Panc1 (cell line): Measurements from ENCODE around the gene SEMA6A. TPM values are rescaled to one million over a fixed set of nuclear protein-coding genes. Genes with fewer than 3 reads are reported as not detected.

Experiments
- ATAC-seq: fragments of 200-7000 bp; cut with Tn5 transposase; 2 replicates; pipeline ENCODE4 v1.9.1; 2020; ENCODE audit warnings: mild to moderate bottlenecking, moderate library complexity
- BruUV-seq: library from RNA; stranded (reverse); fragments of 400-500 nt; replicated peaks from 2 replicates; lab custom pipeline; 2021; lab: Mats Ljungman, UMichigan
- CTCF ChIA-PET: fragments of 300-600 bp; sonication (Branson Sonifier 250); formaldehyde crosslinking; loops from one replicate; lab custom pipeline; 2022; ENCODE audit warnings: antibody characterized with exemption; lab: Charles Lee
- POLR2A ChIA-PET: fragments of 300-600 bp; sonication (Branson Sonifier 250); formaldehyde crosslinking; loops from one replicate; lab custom pipeline; 2022; ENCODE audit warnings: antibody characterized with exemption; lab: Charles Lee
- DNase-seq: peaks from one replicate; pipeline ENCODE4 v3.0.0-alpha.2; 2010; ENCODE audit warnings: low read depth, low spot score
- H3K27ac ChIP-seq: 2 replicates; pipeline ENCODE4 v1.5.1; 2011; ENCODE audit warnings: mild to moderate bottlenecking, low read length, inconsistent platforms
- H3K27me3 ChIP-seq: fragments of 200-500 bp; sonication (Bioruptor generic); 2 replicates; pipeline ENCODE4 v1.6.0; 2014; ENCODE audit warnings: low read length, inconsistent platforms; ENCODE audit not compliant: control insufficient read depth, insufficient read depth
- H3K36me3 ChIP-seq: fragments of 200-500 bp; sonication (Bioruptor generic); 2 replicates; pipeline ENCODE4 v1.5.1; 2014; ENCODE audit warnings: inconsistent platforms, mild to moderate bottlenecking, low read length, moderate library complexity; ENCODE audit not compliant: control insufficient read depth, insufficient read depth
- H3K4me1 ChIP-seq: 2 replicates; pipeline ENCODE4 v1.5.1; 2011; ENCODE audit warnings: inconsistent platforms, mild to moderate bottlenecking, low read length, moderate library complexity; ENCODE audit not compliant: control insufficient read depth, insufficient read depth
- H3K4me3 ChIP-seq, 2 experiments: 2 replicates each; pipeline ENCODE4 v1.5.1; 2011 to 2012; ENCODE audit warnings: low read depth in 2 of 2, low read length in 2 of 2, mild to moderate bottlenecking in 2 of 2, inconsistent platforms in 1 of 2, moderate library complexity in 1 of 2
- H3K9me3 ChIP-seq: fragments of 200-500 bp; sonication (Bioruptor generic); 2 replicates; pipeline ENCODE4 v1.5.1; 2014; ENCODE audit warnings: low read depth, mild to moderate bottlenecking, inconsistent platforms, low read length, moderate library complexity; ENCODE audit not compliant: control insufficient read depth, insufficient read depth
- CTCF ChIP-seq: fragments of 450-650 bp; IDR thresholded peaks from 2 replicates; pipeline ENCODE4 v1.5.1; 2017; ENCODE audit warnings: mild to moderate bottlenecking
- POLR2AphosphoS5 ChIP-seq: IDR thresholded peaks from 2 replicates; pipeline ENCODE4 v1.6.1; 2012; ENCODE audit warnings: mild to moderate bottlenecking, low read depth, low read length, moderate library complexity
- REST ChIP-seq, 2 experiments: IDR thresholded peaks; 2 replicates each; pipeline ENCODE4 v1.6.1; 2011 to 2012; ENCODE audit warnings: low read depth in 2 of 2, control low read depth in 1 of 2, low read length in 1 of 2, mild to moderate bottlenecking in 1 of 2, moderate library complexity in 1 of 2; ENCODE audit not compliant: insufficient read depth in 1 of 2
- SIN3A ChIP-seq: IDR thresholded peaks from 2 replicates; pipeline ENCODE4 v1.6.1; 2012; ENCODE audit warnings: low read depth, mild to moderate bottlenecking, low read length, moderate library complexity, borderline replicate concordance; ENCODE audit not compliant: insufficient read depth
- TCF7L2 ChIP-seq: IDR thresholded peaks from 2 replicates; pipeline ENCODE4 v1.6.1; 2011; ENCODE audit warnings: mild to moderate bottlenecking, low read depth, low read length, inconsistent platforms
- in situ Hi-C: cut with HindIII; loops from 2 replicates; pipeline ENCODE4 v1.10.0; 2016; ENCODE audit warnings: low sequenced_read_pairs, low pct_unique_long_range_greater_than_20kb
- intact Hi-C: fragments of 100-400 bp; cut with micrococcal nuclease; formaldehyde crosslinking; loops from one replicate; pipeline ENCODE4 v1.10.0; 2022; ENCODE audit not compliant: unreplicated experiment
- total RNA-seq: library from RNA; stranded (reverse); gene quantifications from one replicate; pipeline ENCODE4 v1.2.1, GENCODE V29; 2021; ENCODE audit not compliant: unreplicated experiment

Gene SEMA6A
- total RNA-seq, 1 experiment from 2014 or later, result 0.54 TPM

- H3K27me3 ChIP-seq, result no peaks in the 10 kb centered on the region
- in situ Hi-C loops (no loop called here), intact Hi-C loops (no loop called here)
- TF ChIP-seq SIN3A (no peak), POLR2AphosphoS5 (no peak), TCF7L2 (no peak), CTCF (no peak), REST (IDR thresholded peaks at IDR 0.05; ENCODE audit: insufficient read depth in 1 of 2, low read depth in 2 of 2, low read length in 1 of 2) (no peak)
- ATAC-seq (no peak), DNase-seq (no peak)
- ChIA-PET POLR2A (no interaction called here), CTCF (no interaction called here)
- H3K4me1 ChIP-seq, result no peaks in the 10 kb centered on the region
- H3K4me3 ChIP-seq, result no peak overlapping the region
- no peaks in the 10 kb centered on the region for H3K36me3 ChIP-seq
- no peaks in the 10 kb centered on the region for H3K9me3 ChIP-seq
- H3K27ac ChIP-seq, result no peak overlapping the region
- BruUV-seq, result no TSS peak
Measured at GRCh38 chr5:116517488-116517887, 57.1 kb downstream of the SEMA6A start.

- Histone ChIP-seq H3K27me3 (no peaks in the 10 kb centered on the region), H3K36me3 (no peaks in the 10 kb centered on the region), H3K4me3 (no peak overlapping the region), H3K4me1 (no peaks in the 10 kb centered on the region), H3K27ac (no peak overlapping the region), H3K9me3 (no peaks in the 10 kb centered on the region)
- no peak for TF ChIP-seq SIN3A
- no peak for TF ChIP-seq POLR2AphosphoS5
- CTCF ChIA-PET, result no interaction called here
- POLR2A ChIA-PET, result no interaction called here
- in situ Hi-C loops (no loop called here), intact Hi-C loops (no loop called here)
- DNase-seq, result no peak
- BruUV-seq, result no TSS peak
- no peak for ATAC-seq
Measured at GRCh38 chr5:116516021-116516420, 58.6 kb downstream of the SEMA6A start.

GRCh38 chr5:116514421-116514970 is 60.1 kb downstream of the SEMA6A start:
- no peak for ATAC-seq
- no peak for DNase-seq
- no peak for TF ChIP-seq CTCF
- TF ChIP-seq TCF7L2, result no peak
- TF ChIP-seq POLR2AphosphoS5, result no peak
- TF ChIP-seq SIN3A, result no peak
- no peak for TF ChIP-seq REST (IDR thresholded peaks at IDR 0.05; ENCODE audit: insufficient read depth in 1 of 2, low read depth in 2 of 2, low read length in 1 of 2)
- Histone ChIP-seq H3K36me3 (no peaks in the 10 kb centered on the region), H3K4me1 (no peaks in the 10 kb centered on the region), H3K27me3 (no peaks in the 10 kb centered on the region), H3K27ac (no peak overlapping the region), H3K9me3 (no peaks in the 10 kb centered on the region), H3K4me3 (no peak overlapping the region)
- in situ Hi-C loops, result no loop called here
- ChIA-PET CTCF (no interaction called here), POLR2A (interaction anchor here (0.6 kb wide), 1 partner anchor 36 kb away, joined by 4 read pairs; no protein-coding TSS in a partner anchor)
- intact Hi-C loops, result no loop called here
- BruUV-seq, result no TSS peak
